Ramos (cell line): Measurements from ENCODE around the gene TMEM235.
"Not testable (repeated sequence)": the region's sequence is repeated elsewhere in the genome, so short reads cannot be mapped to it uniquely, and the experiment has no call there.

ENCODE experiments used
- in situ Hi-C: fragments of 300-500 bp; cut with MboI; formaldehyde crosslinking; loops from one replicate; pipeline ENCODE4 v1.14.3; 2022; ENCODE audit warnings: low sequenced_read_pairs; ENCODE audit not compliant: unreplicated experiment

TMEM235 gene

GRCh38 chr17:78252701-78253635 is 21.5 kb downstream of the TMEM235 start:
- in situ Hi-C loops, result no loop called here

- in situ Hi-C loops, result not testable (repeated sequence)
Measured at GRCh38 chr17:78253636-78253945, 22.2 kb downstream of the TMEM235 start.

GRCh38 chr17:78253946-78254672 is 22.7 kb downstream of the TMEM235 start:
- in situ Hi-C loops, result no loop called here

DNA sequence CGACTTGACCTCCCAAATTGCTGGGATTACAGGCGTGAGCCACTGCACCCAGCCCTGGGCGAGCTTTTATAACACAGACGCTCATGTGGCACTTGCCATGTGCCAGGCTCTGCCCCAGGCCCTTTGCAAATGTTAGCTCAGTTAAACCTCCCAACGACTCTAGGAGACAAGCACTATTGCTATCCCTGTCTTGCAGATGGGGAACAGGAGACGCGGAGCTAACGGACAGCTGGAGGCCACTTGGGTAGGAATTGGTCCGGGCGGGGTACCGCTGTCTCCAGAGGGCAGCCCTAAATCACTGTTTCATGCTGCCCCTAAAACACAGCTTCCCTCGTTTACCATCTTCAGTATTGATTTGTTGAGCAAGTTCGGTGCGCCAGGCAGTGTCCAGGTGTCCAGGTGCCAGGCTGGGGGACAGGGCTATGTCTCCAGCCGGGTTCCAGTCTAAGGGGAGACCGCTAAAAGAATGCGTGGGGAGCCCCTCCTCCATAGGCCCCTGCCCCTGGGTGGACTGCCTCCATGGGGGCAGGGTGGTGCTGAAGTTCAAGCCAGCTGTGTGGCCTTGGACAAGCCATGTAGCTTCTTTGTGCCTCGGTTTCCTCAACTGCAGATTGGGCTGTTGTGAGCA is 23.7 kb downstream of the TMEM235 start:
- in situ Hi-C loops, result no loop called here

GRCh38 chr17:78255953-78256706 is 24.7 kb downstream of the TMEM235 start:
- in situ Hi-C loops, result no loop called here

- in situ Hi-C loops, result no loop called here
Measured at GRCh38 chr17:78256707-78257591, 25.5 kb downstream of the TMEM235 start.

DNA sequence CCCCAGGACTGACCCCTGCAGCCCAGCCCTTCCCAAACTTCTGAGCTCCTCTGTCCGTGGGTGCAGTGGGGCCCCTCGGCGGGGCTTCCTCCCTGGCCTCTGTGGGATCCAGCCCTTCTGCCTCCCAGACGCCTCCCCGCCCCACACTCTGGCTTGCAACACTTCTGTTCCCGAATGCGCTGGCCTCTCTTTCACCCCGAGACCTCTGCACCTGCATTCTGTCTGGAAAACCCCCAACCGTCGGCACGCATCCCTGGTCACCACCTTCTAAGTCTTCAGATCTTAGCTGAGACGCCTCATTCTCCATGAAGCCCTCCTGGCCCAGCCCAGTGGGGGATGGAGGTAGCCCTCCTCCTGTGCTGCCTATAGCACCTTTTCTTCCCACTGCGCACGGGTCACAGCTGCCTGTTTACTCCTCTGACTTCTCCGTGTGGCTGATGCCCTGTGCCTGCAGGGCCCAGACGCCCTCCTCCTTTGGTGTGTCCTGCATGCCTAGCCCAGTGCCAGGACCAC is 26.4 kb downstream of the TMEM235 start:
- in situ Hi-C loops, result no loop called here

- in situ Hi-C loops, result no loop called here
Measured at GRCh38 chr17:78258323-78259191, 27.1 kb downstream of the TMEM235 start.

DNA sequence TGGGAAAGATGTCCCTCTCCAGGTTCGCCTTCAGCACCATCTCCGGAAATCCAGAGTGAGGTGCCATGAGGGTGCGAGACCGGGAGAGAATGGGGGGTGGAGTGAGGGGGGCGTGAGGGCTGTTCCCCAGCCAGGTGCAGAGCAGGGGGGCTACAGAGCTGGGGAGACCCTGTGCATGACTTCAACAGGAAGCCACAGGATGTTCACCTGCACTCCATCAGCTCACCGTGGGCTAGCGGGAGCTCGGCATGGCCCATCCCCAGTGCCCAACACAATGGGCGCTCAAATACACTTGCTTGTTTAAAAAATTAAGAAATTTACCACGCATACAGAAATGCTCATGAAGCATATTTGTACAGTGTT is 27.7 kb downstream of the TMEM235 start:
- in situ Hi-C loops, result no loop called here

DNA sequence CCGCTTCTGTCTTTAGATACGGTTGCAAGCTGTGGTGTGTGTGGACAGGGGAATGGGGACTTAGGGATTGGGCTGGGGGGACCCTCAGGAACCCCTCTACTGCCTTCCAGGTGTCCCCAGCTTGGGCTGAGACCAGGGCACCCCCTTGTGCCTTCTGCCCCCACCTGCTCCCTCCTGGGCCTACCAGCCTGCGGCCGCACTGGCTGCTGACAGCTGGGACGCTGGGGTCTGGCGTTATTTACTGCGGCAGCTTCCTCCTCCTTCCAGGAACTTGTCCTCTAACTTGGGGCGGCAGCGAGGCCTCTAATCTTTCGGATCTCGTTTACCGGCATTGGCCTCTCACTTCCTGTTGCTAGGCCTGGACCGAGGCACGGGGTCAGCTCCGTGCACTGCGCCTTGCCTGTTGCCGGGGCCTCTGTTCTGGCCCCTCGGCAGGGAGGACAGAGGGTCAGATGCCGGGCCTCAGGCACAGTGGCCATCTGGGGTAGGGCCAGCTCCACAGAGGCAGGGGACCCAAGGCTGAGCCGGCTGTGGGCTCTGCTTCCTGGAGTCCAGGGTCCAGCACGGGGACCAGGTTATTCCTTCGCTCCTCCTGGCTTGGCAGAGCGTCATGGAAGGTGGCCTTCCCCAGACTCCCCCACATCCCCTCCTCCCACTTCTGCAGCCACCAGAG is 31.8 kb downstream of the TMEM235 start:
- in situ Hi-C loops, result no loop called here

DNA sequence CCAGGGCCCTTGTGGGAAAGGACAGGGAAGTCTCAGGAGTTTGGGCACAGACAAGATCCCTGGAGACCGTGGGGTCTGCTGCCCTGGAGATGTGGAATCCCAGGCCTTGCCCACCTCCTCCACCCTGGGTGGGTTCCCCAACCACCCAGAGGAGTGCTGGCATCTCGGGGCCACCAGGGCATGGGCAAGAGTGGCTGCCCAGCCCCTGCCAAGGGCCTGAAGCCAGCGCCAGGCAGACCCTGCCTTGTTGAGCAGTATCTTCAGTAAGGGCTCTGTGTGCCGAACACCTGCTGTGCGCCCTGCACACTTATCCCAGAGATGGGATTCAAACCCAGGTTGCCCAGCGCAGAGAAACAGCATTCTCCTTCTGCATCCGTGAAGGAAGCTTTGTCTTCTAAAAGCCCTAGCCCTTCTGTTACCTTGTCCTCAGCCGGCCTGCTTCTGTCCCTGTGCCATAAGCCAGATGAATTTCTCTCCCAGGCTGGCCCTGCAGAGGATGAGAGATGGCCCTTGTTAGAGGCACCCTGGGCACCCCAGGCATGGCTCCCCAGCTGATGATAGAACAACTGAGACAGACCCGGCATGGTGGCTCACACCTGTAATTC is 32.4 kb downstream of the TMEM235 start:
- in situ Hi-C loops, result no loop called here

DNA sequence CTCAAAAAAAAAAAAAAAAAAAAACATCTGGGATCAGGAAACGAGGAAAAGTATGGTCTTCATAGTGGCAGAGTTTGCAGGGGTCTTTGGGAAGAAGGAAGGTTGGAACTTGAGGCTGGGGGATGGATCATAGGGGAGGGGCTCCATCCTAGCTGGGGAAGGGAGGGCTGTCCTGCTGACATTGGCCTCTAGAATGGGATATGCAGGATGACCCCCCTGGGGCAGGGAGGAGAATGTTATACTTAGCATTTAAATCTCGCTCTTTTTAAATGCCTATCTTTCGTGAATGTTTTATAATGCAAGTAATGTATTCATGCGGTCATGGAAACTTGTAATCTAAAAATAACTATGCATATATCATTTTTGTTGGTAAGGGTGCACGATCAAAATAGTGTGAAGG is 33.2 kb downstream of the TMEM235 start:
- in situ Hi-C loops, result no loop called here

DNA sequence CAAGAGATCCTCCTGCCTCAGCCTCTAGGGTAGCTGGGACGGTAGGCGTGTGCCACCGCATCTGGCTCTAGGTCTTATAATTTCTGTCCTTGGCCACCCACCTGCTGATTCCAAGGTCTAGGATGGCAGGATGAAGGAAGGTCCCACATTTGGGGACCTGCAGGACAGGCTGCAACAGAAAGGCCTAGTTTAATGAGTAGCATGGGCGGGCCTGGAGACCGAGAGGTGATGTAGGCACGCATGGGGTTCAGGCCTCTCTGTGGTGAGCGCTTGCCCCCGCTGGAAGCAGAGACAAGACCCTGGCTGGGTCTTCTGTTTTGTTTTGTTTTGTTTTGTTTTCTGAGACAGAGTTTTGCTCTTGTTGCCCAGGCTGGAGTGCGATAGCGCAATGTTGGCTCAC is 33.7 kb downstream of the TMEM235 start:
- in situ Hi-C loops, result no loop called here

DNA sequence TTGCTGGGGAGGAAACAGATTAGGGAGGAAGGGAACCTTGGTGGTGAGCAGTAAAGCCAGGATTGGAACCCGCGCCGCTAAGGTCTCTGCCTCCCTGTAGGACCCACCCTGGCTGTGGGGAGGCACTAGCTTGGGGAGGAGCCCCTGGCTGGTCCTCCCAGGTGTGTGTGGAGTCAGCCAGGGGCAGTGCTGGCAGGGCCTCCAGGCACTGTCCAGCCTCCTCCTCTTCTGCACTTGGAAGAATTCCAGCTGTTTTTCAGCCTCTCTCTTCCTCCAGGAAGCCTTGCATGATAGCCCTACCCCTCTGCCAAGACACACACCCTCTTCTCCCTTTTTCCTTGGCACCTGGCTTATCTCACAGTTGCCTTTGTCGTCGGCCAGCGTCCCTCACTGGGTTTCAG is 34.8 kb downstream of the TMEM235 start:
- in situ Hi-C loops, result no loop called here

- in situ Hi-C loops, result no loop called here
Measured at GRCh38 chr17:78266771-78267170, 35.3 kb downstream of the TMEM235 start.

GRCh38 chr17:78267253-78268073 is 36.0 kb downstream of the TMEM235 start:
- in situ Hi-C loops, result no loop called here
